ENCODE data around the gene CDKAL1.

Gene CDKAL1

DNA sequence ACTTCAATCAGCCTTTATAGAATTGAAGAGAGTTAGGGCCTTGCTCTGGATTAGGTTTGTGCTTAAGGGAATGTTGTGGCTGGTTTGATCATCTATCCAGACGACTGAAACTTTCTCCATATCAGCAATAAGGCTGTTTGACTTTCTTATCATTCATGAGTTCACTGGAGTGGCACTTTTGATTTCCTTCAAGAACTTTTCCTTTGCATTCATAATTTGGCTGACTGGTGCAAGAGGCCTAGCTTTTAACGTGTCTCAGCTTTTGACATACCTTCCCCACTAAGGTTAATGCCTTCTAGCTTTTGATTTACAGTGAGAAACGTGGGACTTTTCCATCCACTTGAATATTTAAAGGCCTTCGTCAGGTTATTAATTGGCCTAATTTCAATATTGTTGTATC is 461.8 kb downstream of the CDKAL1 start:
- DNase-seq (ENCODE audit: insufficient read length, low spot score): no peak
- no peak for FAIRE-seq
- no peak for TF ChIP-seq SPI1 (IDR thresholded peaks at IDR 0.05; ENCODE audit: low read depth, low read length)
- TF ChIP-seq PAX5 (IDR thresholded peaks at IDR 0.05; ENCODE audit: insufficient read depth, low read length, severe bottlenecking): no peak
- TF ChIP-seq POU2F2 (IDR thresholded peaks at IDR 0.05; ENCODE audit: low read depth, low read length): no peak
- no peak for TF ChIP-seq POLR2A (IDR thresholded peaks at IDR 0.05; ENCODE audit: low read depth, low read length)
- TF ChIP-seq TAF1 (IDR thresholded peaks at IDR 0.05; ENCODE audit: low read depth, low read length): no peak
- no peak for TF ChIP-seq POLR2AphosphoS5 (IDR thresholded peaks at IDR 0.05; ENCODE audit: low read depth, low read length)

DNA sequence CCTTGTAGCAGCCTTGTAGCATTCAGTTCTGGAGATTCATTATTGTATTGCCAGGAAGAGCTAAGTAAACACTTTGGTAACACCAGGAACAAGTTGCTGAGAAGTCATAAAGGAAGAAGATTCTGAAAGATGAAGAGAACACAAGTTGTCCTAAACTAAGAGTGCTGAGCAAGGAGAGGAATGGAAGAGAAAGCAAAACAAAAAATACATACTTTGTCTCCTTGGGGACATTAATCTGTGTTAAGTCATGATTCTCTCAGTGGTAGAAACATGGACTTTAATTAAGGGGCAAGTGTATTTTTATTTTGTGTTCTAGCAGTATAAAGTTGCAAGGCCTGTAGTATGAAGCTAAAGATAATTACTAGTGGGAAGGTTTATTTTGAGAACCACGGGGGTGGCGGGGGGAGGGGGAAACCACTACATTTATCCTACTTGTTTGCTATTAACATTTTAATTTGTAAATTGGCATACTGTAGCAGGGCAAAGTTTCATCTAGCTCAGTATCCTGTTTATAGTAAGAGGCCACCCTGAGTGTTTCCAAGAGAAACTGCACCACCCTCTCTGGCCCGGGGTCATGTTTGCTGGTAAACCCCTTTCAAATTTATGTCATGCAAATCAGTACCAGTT is 463.0 kb downstream of the CDKAL1 start:
- FAIRE-seq (no peak), DNase-seq (ENCODE audit: insufficient read length, low spot score) (no peak)
- TF ChIP-seq TAF1 (IDR thresholded peaks at IDR 0.05; ENCODE audit: low read depth, low read length) (no peak), POLR2A (IDR thresholded peaks at IDR 0.05; ENCODE audit: low read depth, low read length) (no peak), SPI1 (IDR thresholded peaks at IDR 0.05; ENCODE audit: low read depth, low read length) (no peak), POU2F2 (IDR thresholded peaks at IDR 0.05; ENCODE audit: low read depth, low read length) (0 out of 2 replicates have a peak, but pooled peaks have one; percentile 29), POLR2AphosphoS5 (IDR thresholded peaks at IDR 0.05; ENCODE audit: low read depth, low read length) (no peak)

DNA sequence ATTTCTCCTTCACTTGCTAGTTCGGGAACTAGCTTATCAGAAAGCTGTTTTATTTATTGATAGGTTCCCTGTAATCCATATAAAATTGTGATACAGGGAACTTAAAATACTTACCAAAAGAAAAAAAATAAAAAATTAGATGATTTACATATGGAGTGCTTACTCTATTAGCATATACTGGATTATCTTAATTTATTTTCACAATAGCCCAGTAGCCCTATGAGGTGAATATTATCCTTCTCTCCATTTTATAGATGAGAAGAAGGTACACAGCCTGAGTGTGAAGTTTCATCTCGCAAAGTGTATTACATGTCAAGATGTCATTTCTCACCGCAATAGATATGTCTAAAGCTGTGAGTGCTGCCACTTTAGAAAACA is 463.5 kb downstream of the CDKAL1 start:
- TF ChIP-seq POLR2AphosphoS5 (IDR thresholded peaks at IDR 0.05; ENCODE audit: low read depth, low read length) (no peak), POLR2A (IDR thresholded peaks at IDR 0.05; ENCODE audit: low read depth, low read length) (no peak), PAX5 (IDR thresholded peaks at IDR 0.05; ENCODE audit: insufficient read depth, low read length, severe bottlenecking) (no peak), POU2F2 (IDR thresholded peaks at IDR 0.05; ENCODE audit: low read depth, low read length) (no peak), TAF1 (IDR thresholded peaks at IDR 0.05; ENCODE audit: low read depth, low read length) (no peak), SPI1 (IDR thresholded peaks at IDR 0.05; ENCODE audit: low read depth, low read length) (no peak)
- FAIRE-seq (no peak), DNase-seq (ENCODE audit: insufficient read length, low spot score) (no peak)

DNA sequence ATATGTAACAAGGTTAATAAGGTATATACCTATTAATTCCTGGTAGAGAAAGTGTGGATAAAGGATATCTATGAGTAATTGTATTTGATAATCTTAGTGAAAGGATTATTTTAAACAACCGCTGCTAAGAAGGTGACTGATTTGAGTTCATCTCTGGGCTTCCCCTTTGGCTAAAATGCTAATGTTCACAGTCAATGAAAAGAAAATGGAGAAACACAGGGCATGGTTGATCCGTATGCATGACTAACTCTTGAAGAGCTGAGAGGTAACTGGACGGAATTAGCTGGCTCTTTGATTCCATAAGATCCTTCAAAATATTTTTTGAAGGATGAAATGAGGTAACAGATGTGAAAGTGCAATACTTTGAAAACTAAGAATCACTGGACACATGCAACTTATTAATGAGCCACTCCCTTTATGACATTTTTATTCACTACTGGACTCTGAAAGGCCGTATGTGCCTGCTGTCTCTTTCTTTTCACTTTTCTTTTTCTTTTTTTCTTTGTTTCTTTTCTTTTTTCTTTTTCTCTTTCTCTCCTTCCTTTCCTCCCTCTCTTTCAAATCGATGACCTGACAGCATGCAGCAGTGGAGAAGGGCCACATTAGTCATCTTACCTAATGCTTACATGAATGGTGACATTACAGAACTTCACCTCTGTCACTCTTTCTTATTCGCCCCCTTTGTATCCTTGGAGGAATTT is 464.6 kb downstream of the CDKAL1 start:
- FAIRE-seq: no peak
- TF ChIP-seq SPI1 (IDR thresholded peaks at IDR 0.05; ENCODE audit: low read depth, low read length) (no peak), TAF1 (IDR thresholded peaks at IDR 0.05; ENCODE audit: low read depth, low read length) (no peak), POLR2A (IDR thresholded peaks at IDR 0.05; ENCODE audit: low read depth, low read length) (no peak), POU2F2 (IDR thresholded peaks at IDR 0.05; ENCODE audit: low read depth, low read length) (no peak), PAX5 (IDR thresholded peaks at IDR 0.05; ENCODE audit: insufficient read depth, low read length, severe bottlenecking) (no peak), POLR2AphosphoS5 (IDR thresholded peaks at IDR 0.05; ENCODE audit: low read depth, low read length) (no peak)

GRCh38 chr6:21000331-21000801 is 466.1 kb downstream of the CDKAL1 start:
- DNase-seq (ENCODE audit: insufficient read length, low spot score) (no peak), FAIRE-seq (no peak)
- TF ChIP-seq POLR2A (IDR thresholded peaks at IDR 0.05; ENCODE audit: low read depth, low read length): no peak
- TF ChIP-seq POU2F2 (IDR thresholded peaks at IDR 0.05; ENCODE audit: low read depth, low read length): no peak
- no peak for TF ChIP-seq TAF1 (IDR thresholded peaks at IDR 0.05; ENCODE audit: low read depth, low read length)
- no peak for TF ChIP-seq POLR2AphosphoS5 (IDR thresholded peaks at IDR 0.05; ENCODE audit: low read depth, low read length)
- no peak for TF ChIP-seq SPI1 (IDR thresholded peaks at IDR 0.05; ENCODE audit: low read depth, low read length)
- TF ChIP-seq PAX5 (IDR thresholded peaks at IDR 0.05; ENCODE audit: insufficient read depth, low read length, severe bottlenecking): no peak

More for the DNA sequence above, 464.6 kb downstream of the CDKAL1 start:
- no peak for DNase-seq (ENCODE audit: insufficient read length, low spot score)

DNA sequence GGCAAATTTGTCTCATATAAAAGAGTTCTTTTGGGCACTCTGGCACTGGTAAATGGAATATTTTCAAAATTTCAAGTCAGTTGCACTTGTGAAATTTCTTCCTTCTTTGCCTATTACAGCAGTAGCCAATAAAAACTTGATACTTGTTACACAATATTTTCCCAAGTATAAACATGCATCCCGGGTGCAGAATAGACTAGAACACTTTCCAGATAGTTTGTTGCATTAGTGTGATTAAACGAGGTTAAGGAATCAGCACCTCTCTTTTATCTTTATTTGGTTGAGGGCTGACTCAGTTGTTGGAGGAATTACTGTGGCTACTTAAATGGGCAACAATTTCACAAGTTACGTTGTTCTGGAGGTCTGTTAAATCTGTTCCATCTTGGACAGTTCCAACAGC is 467.5 kb downstream of the CDKAL1 start:
- no peak for TF ChIP-seq SPI1 (IDR thresholded peaks at IDR 0.05; ENCODE audit: low read depth, low read length)
- no peak for TF ChIP-seq PAX5 (IDR thresholded peaks at IDR 0.05; ENCODE audit: insufficient read depth, low read length, severe bottlenecking)
- TF ChIP-seq POU2F2 (IDR thresholded peaks at IDR 0.05; ENCODE audit: low read depth, low read length): no peak
- no peak for TF ChIP-seq POLR2AphosphoS5 (IDR thresholded peaks at IDR 0.05; ENCODE audit: low read depth, low read length)
- TF ChIP-seq POLR2A (IDR thresholded peaks at IDR 0.05; ENCODE audit: low read depth, low read length): no peak
- no peak for TF ChIP-seq TAF1 (IDR thresholded peaks at IDR 0.05; ENCODE audit: low read depth, low read length)
- DNase-seq (ENCODE audit: insufficient read length, low spot score): no peak
- FAIRE-seq: no peak

DNA sequence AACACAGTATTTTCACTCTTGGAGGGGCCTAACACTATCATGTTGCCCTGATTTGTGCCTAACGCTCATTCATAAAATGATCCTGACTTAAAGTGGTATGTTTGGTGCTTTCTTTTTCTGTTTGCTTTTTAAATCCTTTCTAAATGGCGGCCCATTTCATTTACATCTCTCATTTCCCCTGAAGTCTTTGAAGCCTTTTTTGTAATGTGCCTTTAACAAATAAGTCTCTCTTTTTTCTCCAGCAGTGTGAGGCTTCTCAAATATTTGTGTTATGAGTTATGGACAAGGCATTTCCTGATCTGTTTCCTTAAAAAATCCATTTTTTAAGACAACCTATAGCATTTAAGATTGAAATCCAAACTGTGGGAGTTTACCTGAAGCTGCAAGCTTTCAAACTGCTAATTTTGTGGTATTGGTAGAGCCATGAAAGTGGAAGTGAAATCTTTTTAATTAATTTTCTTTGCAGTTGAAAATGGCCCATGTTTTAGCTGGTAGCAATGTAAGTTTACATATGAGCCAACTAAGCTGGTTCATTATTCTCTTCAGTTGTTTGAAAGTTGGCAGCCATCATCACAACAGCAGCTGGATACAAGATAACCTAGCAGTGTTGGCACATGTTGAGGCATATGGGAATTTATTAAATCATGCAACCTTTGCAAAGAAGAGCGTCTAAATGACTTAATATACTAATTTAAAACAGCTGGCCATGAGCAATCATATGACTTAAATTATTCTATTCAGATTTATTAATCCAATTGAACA is 469.7 kb downstream of the CDKAL1 start:
- TF ChIP-seq POLR2AphosphoS5 (IDR thresholded peaks at IDR 0.05; ENCODE audit: low read depth, low read length) (no peak), TAF1 (IDR thresholded peaks at IDR 0.05; ENCODE audit: low read depth, low read length) (no peak), SPI1 (IDR thresholded peaks at IDR 0.05; ENCODE audit: low read depth, low read length) (peak; percentile 73), POU2F2 (IDR thresholded peaks at IDR 0.05; ENCODE audit: low read depth, low read length) (no peak), PAX5 (IDR thresholded peaks at IDR 0.05; ENCODE audit: insufficient read depth, low read length, severe bottlenecking) (no peak)
- peak; percentile 73 for FAIRE-seq
- DNase-seq (ENCODE audit: insufficient read length, low spot score): no peak

GRCh38 chr6:21005816-21006570 is 471.7 kb downstream of the CDKAL1 start:
- FAIRE-seq (no peak), DNase-seq (ENCODE audit: insufficient read length, low spot score) (no peak)
- TF ChIP-seq PAX5 (IDR thresholded peaks at IDR 0.05; ENCODE audit: insufficient read depth, low read length, severe bottlenecking): no peak
- peak; percentile 49; the same call in 1 of the 2 replicates for TF ChIP-seq SPI1 (IDR thresholded peaks at IDR 0.05; ENCODE audit: low read depth, low read length)

DNA sequence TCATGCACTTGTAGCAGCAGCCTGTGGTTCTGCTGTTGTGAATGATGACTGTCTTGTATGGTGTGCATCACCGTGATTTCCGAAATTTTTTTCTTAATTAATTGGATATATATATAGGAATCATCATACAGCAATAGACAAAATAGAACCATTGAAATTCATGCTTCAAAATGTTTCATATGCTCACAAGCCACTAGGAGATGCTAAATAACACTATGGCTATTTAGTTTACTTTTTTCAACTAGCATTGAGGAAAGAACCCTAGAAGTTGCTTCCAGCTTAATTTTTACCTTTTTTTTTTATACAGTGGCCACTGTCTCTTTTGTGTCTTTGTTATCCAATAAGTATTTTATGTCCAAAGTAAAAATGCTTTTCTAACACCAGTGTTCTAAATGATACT is 485.4 kb downstream of the CDKAL1 start:
- no peak for DNase-seq (ENCODE audit: insufficient read length, low spot score)
- TF ChIP-seq TAF1 (IDR thresholded peaks at IDR 0.05; ENCODE audit: low read depth, low read length): no peak
- no peak for TF ChIP-seq POU2F2 (IDR thresholded peaks at IDR 0.05; ENCODE audit: low read depth, low read length)
- no peak for TF ChIP-seq PAX5 (IDR thresholded peaks at IDR 0.05; ENCODE audit: insufficient read depth, low read length, severe bottlenecking)
- no peak for TF ChIP-seq POLR2A (IDR thresholded peaks at IDR 0.05; ENCODE audit: low read depth, low read length)
- TF ChIP-seq SPI1 (IDR thresholded peaks at IDR 0.05; ENCODE audit: low read depth, low read length): no peak
- TF ChIP-seq POLR2AphosphoS5 (IDR thresholded peaks at IDR 0.05; ENCODE audit: low read depth, low read length): no peak
- no peak for FAIRE-seq
